IMR-90 (cell line): ENCODE data around the gene SEC14L6. TPM values are rescaled to one million over a fixed set of nuclear protein-coding genes. Genes with fewer than 3 reads are reported as not detected.
"Not testable (repeated sequence)": the region's sequence is repeated elsewhere in the genome, so short reads cannot be mapped to it uniquely, and the experiment has no call there.

Experiments used
- ATAC-seq: fragments of 200-7000 bp; cut with Tn5 transposase; 2 replicates; pipeline ENCODE4 v1.9.1; 2020; ENCODE audit warnings: low read depth, mild to moderate bottlenecking, moderate library complexity
- BruUV-seq: library from RNA; stranded (reverse); fragments of 400-500 nt; replicated peaks from 2 replicates; lab custom pipeline; 2021; lab: Mats Ljungman, UMichigan
- CTCF ChIA-PET: fragments of 300-600 bp; formaldehyde crosslinking; extraction: SDS; loops from one replicate; lab custom pipeline; 2021; ENCODE audit warnings: antibody characterized with exemption; lab: Yijun Ruan, JAX
- POLR2A ChIA-PET: fragments of 300-600 bp; sonication (Branson Sonifier 250); formaldehyde crosslinking; loops from one replicate; lab custom pipeline; 2022; ENCODE audit warnings: antibody characterized with exemption; ENCODE audit not compliant: unreplicated experiment; lab: Charles Lee
- DNase-seq: peaks from one replicate; pipeline ENCODE4 v3.0.0; 2013
- H2AFZ ChIP-seq: replicated peaks from 2 replicates; pipeline ENCODE3; 2013; ENCODE audit warnings: low read length, mild to moderate bottlenecking; ENCODE audit not compliant: poor library complexity
- H2AK5ac ChIP-seq: 2 replicates; pipeline ENCODE4 v1.6.1; 2013; ENCODE audit warnings: low read depth, low read length, inconsistent platforms
- H2AK9ac ChIP-seq: replicated peaks from 2 replicates; pipeline ENCODE3; 2013; ENCODE audit warnings: mild to moderate bottlenecking, low read depth, low read length, moderate library complexity; ENCODE audit not compliant: poor library complexity
- H2BK120ac ChIP-seq: 2 replicates; pipeline ENCODE4 v1.6.1; 2013; ENCODE audit warnings: low read depth, low read length, inconsistent platforms
- H2BK15ac ChIP-seq: 3 replicates; pipeline ENCODE4 v1.6.1; 2013; ENCODE audit warnings: low read depth, low read length, inconsistent platforms
- H2BK20ac ChIP-seq: 2 replicates; pipeline ENCODE4 v1.6.1; 2013; ENCODE audit warnings: low read depth, mild to moderate bottlenecking, inconsistent platforms, low read length, moderate library complexity
- H2BK5ac ChIP-seq: 2 replicates; pipeline ENCODE4 v1.6.1; 2013; ENCODE audit warnings: mild to moderate bottlenecking, low read depth, low read length, inconsistent platforms; ENCODE audit not compliant: poor library complexity, severe bottlenecking
- H3K14ac ChIP-seq: replicated peaks from 2 replicates; pipeline ENCODE4 v1.6.1; 2013; ENCODE audit warnings: low read depth, low read length, inconsistent platforms
- H3K18ac ChIP-seq: 2 replicates; pipeline ENCODE4 v1.6.1; 2013; ENCODE audit warnings: low read depth, low read length, control low read depth
- H3K23ac ChIP-seq: 2 replicates; pipeline ENCODE4 v1.6.1; 2013; ENCODE audit warnings: low read depth, low read length, inconsistent platforms
- H3K27ac ChIP-seq: 2 replicates; pipeline ENCODE4 v1.5.1; 2013; ENCODE audit warnings: mild to moderate bottlenecking, control low read depth, low read length; ENCODE audit not compliant: insufficient read depth
- H3K27me3 ChIP-seq: 2 replicates; pipeline ENCODE4 v1.6.1; 2013; ENCODE audit warnings: low read length; ENCODE audit not compliant: control insufficient read depth, insufficient read depth
- H3K36me3 ChIP-seq: 2 replicates; pipeline ENCODE4 v1.6.1; 2013; ENCODE audit warnings: low read length, mixed read lengths; ENCODE audit not compliant: control insufficient read depth, insufficient read depth
- H3K4ac ChIP-seq: 2 replicates; pipeline ENCODE4 v1.6.1; 2013; ENCODE audit warnings: low read depth, low read length, inconsistent platforms
- H3K4me1 ChIP-seq: 2 replicates; pipeline ENCODE4 v1.6.1; 2013; ENCODE audit warnings: low read length, mixed read lengths; ENCODE audit not compliant: control insufficient read depth, insufficient read depth
- H3K4me2 ChIP-seq: 2 replicates; pipeline ENCODE4 v1.6.1; 2013; ENCODE audit warnings: low read depth, mild to moderate bottlenecking, control low read depth, low read length, moderate library complexity
- H3K4me3 ChIP-seq: 2 replicates; pipeline ENCODE4 v1.5.1; 2013; ENCODE audit warnings: low read depth, mild to moderate bottlenecking, control low read depth, low read length, moderate library complexity; ENCODE audit not compliant: insufficient read depth
- H3K56ac ChIP-seq: 2 replicates; pipeline ENCODE4 v1.6.1; 2013; ENCODE audit warnings: low read length, inconsistent platforms; ENCODE audit not compliant: insufficient read depth; ENCODE audit errors: extremely low read depth
- H3K79me1 ChIP-seq, 2 experiments: 2 replicates each; pipeline ENCODE4 v1.6.1; 2013; ENCODE audit warnings: low read length in 2 of 2, inconsistent platforms in 1 of 2, low read depth in 1 of 2
- H3K9ac ChIP-seq: 2 replicates; pipeline ENCODE4 v1.6.1; 2013; ENCODE audit warnings: low read depth, low read length, control low read depth
- H3K9me1 ChIP-seq: 2 replicates; pipeline ENCODE4 v1.6.1; 2013; ENCODE audit warnings: low read length, inconsistent platforms; ENCODE audit not compliant: insufficient read depth
- H3K9me3 ChIP-seq: 2 replicates; pipeline ENCODE4 v1.6.1; 2013; ENCODE audit warnings: low read length; ENCODE audit not compliant: control insufficient read depth, insufficient read depth
- H4K20me1 ChIP-seq: 2 replicates; pipeline ENCODE4 v1.6.1; 2013; ENCODE audit warnings: low read length, inconsistent platforms; ENCODE audit not compliant: insufficient read depth
- H4K5ac ChIP-seq: 2 replicates; pipeline ENCODE4 v1.6.1; 2013; ENCODE audit warnings: mild to moderate bottlenecking, low read depth, low read length, control low read depth
- H4K8ac ChIP-seq, 2 experiments: 2 replicates each; pipeline ENCODE4 v1.6.1; 2013; ENCODE audit warnings: low read depth in 2 of 2, low read length in 2 of 2, control low read depth in 1 of 2, inconsistent platforms in 1 of 2
- H4K91ac ChIP-seq: 2 replicates; pipeline ENCODE4 v1.6.1; 2013; ENCODE audit warnings: low read depth, low read length, inconsistent platforms; ENCODE audit not compliant: insufficient read depth
- WGBS, 2 experiments: methylation state at CpG; one replicate each; pipeline versions ENCODE4 v1.1.5 to v1.1.7; 2013; ENCODE audit warnings: missing lambda C conversion rate in 2 of 2; ENCODE audit not compliant: insufficient read length in 1 of 2; ENCODE audit errors: extremely low coverage in 2 of 2; 5-methylcytosine and 5-hydroxymethylcytosine counted together
- dilution Hi-C: fragments of 300-500 bp; cut with HindIII; formaldehyde crosslinking; loops from one replicate; pipeline ENCODE4 v1.14.3; 2018; ENCODE audit warnings: low sequenced_read_pairs; ENCODE audit not compliant: unreplicated experiment
- in situ Hi-C: fragments of 300-500 bp; cut with MboI; formaldehyde crosslinking; loops from 3 replicates; pipeline ENCODE4 v1.14.3; 2019; ENCODE audit warnings: low sequenced_read_pairs, inconsistent platforms, mixed read lengths
- intact Hi-C: fragments of 100-400 bp; cut with micrococcal nuclease; formaldehyde crosslinking; loops from 2 replicates; pipeline ENCODE4 v1.10.0; 2022
- polyA plus RNA-seq, 3 experiments: library from polyadenylated mRNA; depleted of rRNA; stranded (reverse); fragments of >200 nt; gene quantifications; 2 replicates each; pipeline ENCODE4 v1.2.3, GENCODE V29; 2012; ENCODE audit warnings: low replicate concordance in 1 of 3
- total RNA-seq: library from RNA; depleted of rRNA; stranded (reverse); fragments of >200 nt; gene quantifications from 2 replicates; pipeline ENCODE4 v1.2.3, GENCODE V29; 2012

SEC14L6 gene
- total and polyA plus RNA-seq, 2 of the 4 experiments (the other 2 are of a cell fraction) = 0.09 TPM; not detected in 1

DNA sequence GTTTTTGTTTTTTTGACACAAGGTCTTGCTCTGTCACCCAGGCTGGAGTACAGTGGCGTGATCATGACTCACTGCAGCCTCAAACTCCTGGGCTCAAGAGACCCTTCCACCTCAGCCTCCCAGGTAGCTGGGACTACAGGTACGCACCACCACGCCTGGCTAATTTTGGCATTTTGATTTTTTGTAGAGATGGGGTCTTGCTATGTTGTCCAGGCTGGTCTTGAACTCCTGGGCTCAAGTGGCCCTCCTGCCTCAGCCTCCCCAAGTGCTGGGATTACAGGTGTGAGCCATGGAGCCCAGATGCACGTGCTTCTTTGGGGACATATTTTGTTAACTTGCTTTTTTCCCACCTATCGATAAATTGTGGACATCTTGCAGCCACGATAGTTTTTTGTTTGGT lies 20.7 kb upstream of the SEC14L6 start:
- H3K4ac ChIP-seq, H3K27ac ChIP-seq, H3K4me3 ChIP-seq, in situ Hi-C loops, H3K9me3 ChIP-seq, H3K56ac ChIP-seq, H3K14ac ChIP-seq, H4K91ac ChIP-seq, intact Hi-C loops, BruUV-seq, H3K9me1 ChIP-seq, dilution Hi-C loops, H2BK5ac ChIP-seq, H2BK120ac ChIP-seq, DNase-seq, H4K20me1 ChIP-seq, H2BK15ac ChIP-seq, H3K9ac ChIP-seq, H3K79me1 ChIP-seq, H4K5ac ChIP-seq, H3K23ac ChIP-seq, H3K18ac ChIP-seq, H2AK9ac ChIP-seq, CTCF ChIA-PET, H2AK5ac ChIP-seq, H2BK20ac ChIP-seq, H3K36me3 ChIP-seq, H2AFZ ChIP-seq, ATAC-seq, H4K8ac ChIP-seq, H3K4me1 ChIP-seq, H3K4me2 ChIP-seq, POLR2A ChIA-PET: not testable (repeated sequence)
- peaks cover 53% of the 10 kb centered on the region for H3K27me3 ChIP-seq
- 100% methylated on average over 1 of the region's 6 CpGs; no CpG with 5 or more reads in 1 of the 2 experiments for WGBS, 2 experiments
